ENCODE results near the gene ATP8A2. TPM values are rescaled to one million over a fixed set of nuclear protein-coding genes. Genes with fewer than 3 reads are reported as not detected.

ATP8A2 gene
- total RNA-seq, 1 donor from 2014 or later, result 1.7 TPM

DNA sequence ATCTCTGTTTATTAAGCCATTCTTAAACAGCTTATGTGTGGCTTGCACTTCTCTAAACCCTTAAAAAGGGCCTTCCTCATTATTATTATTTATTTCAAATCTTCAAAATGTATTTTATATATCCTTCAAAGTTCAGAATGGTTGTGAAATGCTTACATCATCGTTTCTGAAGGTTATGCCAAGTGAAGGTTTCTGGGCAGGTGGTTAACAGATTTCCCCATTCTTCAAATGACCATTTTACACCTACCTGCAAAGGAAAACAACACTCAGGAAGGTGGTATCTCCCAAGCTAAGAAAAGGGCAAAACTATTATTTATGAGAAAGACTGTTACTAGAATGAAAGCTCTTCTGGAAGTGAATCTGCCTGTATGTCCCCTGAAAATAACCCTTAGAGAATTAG, 488.5 kb downstream of the ATP8A2 start:
- intact Hi-C loops (cut with DNase I), result no loop called here
- no peaks in the 10 kb centered on the region for H3K4me1 ChIP-seq
- no peaks in the 10 kb centered on the region for H3K27me3 ChIP-seq (ENCODE audit: low read depth)
- no peaks in the 10 kb centered on the region for H3K9me3 ChIP-seq
- H3K27ac ChIP-seq, result no peak overlapping the region
- TF ChIP-seq, protein P1, sequence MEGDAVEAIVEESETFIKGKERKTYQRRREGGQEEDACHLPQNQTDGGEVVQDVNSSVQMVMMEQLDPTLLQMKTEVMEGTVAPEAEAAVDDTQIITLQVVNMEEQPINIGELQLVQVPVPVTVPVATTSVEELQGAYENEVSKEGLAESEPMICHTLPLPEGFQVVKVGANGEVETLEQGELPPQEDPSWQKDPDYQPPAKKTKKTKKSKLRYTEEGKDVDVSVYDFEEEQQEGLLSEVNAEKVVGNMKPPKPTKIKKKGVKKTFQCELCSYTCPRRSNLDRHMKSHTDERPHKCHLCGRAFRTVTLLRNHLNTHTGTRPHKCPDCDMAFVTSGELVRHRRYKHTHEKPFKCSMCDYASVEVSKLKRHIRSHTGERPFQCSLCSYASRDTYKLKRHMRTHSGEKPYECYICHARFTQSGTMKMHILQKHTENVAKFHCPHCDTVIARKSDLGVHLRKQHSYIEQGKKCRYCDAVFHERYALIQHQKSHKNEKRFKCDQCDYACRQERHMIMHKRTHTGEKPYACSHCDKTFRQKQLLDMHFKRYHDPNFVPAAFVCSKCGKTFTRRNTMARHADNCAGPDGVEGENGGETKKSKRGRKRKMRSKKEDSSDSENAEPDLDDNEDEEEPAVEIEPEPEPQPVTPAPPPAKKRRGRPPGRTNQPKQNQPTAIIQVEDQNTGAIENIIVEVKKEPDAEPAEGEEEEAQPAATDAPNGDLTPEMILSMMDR (IDR thresholded peaks at IDR 0.05), result no peak
- no peak overlapping the region for H3K4me3 ChIP-seq
- ATAC-seq (no peak), DNase-seq (no peak)
- no peaks in the 10 kb centered on the region for H3K36me3 ChIP-seq

GRCh38 chr13:25860862-25861261, 489.1 kb downstream of the ATP8A2 start:
- intact Hi-C loops (cut with DNase I), result no loop called here

DNA sequence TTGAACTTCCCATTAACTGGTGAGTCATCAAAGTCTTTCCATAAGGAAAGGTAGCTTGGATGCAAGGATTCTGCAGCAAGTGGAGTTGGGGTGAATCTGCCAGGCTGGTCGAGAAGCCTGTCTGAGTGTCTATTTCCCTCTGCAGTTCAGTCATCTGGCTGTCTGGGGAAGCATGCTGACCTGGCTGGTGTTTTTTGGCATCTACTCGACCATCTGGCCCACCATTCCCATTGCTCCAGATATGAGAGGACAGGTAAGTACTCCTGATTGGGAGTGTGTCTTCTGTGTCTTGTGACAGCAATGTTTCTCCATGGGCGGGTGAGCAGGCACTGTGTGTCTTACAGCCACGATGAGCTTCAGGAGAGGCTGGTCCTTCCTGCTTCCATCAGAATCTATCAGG, 490.4 kb downstream of the ATP8A2 start:
- Histone ChIP-seq H3K36me3 (no peaks in the 10 kb centered on the region), H3K4me1 (no peaks in the 10 kb centered on the region), H3K27ac (no peak overlapping the region), H3K4me3 (no peak overlapping the region), H3K9me3 (no peaks in the 10 kb centered on the region), H3K27me3 (ENCODE audit: low read depth) (no peaks in the 10 kb centered on the region)
- DNase-seq (no peak), ATAC-seq (no peak)
- TF ChIP-seq, protein P1 (IDR thresholded peaks at IDR 0.05), result no peak
- intact Hi-C loops (cut with DNase I), result no loop called here

More at GRCh38 chr13:25860862-25861261, 489.1 kb downstream of the ATP8A2 start:
- Histone ChIP-seq H3K27ac (no peak overlapping the region), H3K27me3 (ENCODE audit: low read depth) (no peaks in the 10 kb centered on the region), H3K36me3 (no peaks in the 10 kb centered on the region), H3K9me3 (no peaks in the 10 kb centered on the region), H3K4me1 (no peaks in the 10 kb centered on the region), H3K4me3 (no peak overlapping the region)
- TF ChIP-seq, protein P1 (IDR thresholded peaks at IDR 0.05), result no peak
- ATAC-seq (no peak), DNase-seq (no peak)

DNA sequence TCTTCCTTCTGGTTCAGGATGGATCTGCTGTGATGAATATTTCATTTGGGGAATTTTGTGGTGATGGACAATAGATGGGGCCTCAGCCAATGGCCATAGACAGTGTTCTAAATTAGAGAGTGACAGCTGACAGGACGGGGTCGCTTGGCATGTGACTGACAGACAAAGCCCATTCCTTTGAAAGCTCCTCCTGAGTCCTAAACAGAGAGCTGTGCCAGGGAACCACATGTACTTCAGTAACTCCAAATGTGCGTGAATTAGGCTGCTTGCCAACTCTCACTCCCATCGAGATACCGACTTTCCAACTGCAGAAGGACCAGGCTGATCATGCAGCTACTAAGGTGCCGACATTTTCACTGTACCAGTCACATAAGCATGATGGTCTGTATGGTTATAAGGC, 492.3 kb downstream of the ATP8A2 start:
- no peak for ATAC-seq

DNA sequence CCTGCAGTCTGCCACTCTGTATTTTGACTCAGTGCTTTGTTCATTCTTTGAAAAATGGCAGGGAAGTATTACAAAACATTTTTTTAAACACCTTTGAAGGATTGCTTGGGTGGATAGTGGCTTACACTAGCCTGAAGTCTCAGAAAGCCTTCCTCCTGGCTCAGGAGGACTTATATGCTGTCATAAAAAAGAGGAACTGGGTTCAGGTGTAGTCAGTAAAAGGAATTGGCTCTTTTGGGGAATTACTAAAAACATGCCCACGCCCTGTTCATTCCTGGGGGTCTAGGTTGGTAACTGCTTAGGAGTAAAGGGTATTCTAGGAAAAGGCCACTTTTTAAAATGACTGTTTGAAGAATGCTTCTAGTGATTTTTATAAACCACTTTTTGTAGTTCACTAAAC, 493.2 kb downstream of the ATP8A2 start:
- Histone ChIP-seq H3K9me3 (no peaks in the 10 kb centered on the region), H3K27me3 (ENCODE audit: low read depth) (no peaks in the 10 kb centered on the region), H3K27ac (no peak overlapping the region), H3K36me3 (no peaks in the 10 kb centered on the region), H3K4me3 (no peak overlapping the region), H3K4me1 (no peaks in the 10 kb centered on the region)
- ATAC-seq (no peak), DNase-seq (no peak)
- intact Hi-C loops (cut with DNase I), result no loop called here
- TF ChIP-seq, protein P1 (IDR thresholded peaks at IDR 0.05), result no peak

More for the DNA sequence above, 492.3 kb downstream of the ATP8A2 start:
- no peaks in the 10 kb centered on the region for H3K27me3 ChIP-seq (ENCODE audit: low read depth)
- TF ChIP-seq, protein P1 (IDR thresholded peaks at IDR 0.05), result no peak
- intact Hi-C loops (cut with DNase I), result no loop called here
- H3K27ac ChIP-seq, result no peak overlapping the region
- no peaks in the 10 kb centered on the region for H3K36me3 ChIP-seq
- no peaks in the 10 kb centered on the region for H3K9me3 ChIP-seq
- DNase-seq, result no peak
- no peak overlapping the region for H3K4me3 ChIP-seq
- no peaks in the 10 kb centered on the region for H3K4me1 ChIP-seq

DNA sequence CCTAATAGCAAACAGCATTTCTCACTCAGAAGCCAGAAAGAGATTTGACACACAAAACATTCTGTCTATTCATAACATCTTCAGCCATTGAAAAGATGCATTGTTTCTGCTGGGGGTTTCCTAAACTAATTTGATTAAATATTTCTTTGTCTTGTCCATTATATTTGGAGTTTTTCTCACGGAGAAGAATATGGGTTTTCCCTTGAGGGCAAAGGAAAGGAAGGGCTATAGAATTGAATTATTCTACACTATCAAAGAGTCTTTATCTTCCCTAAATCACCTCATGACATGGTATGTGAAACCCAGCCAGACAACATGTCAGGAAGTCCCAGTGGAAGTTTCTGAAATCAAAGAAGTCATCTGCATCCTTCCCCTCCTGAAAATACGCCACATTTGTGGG, 493.6 kb downstream of the ATP8A2 start:
- intact Hi-C loops (cut with DNase I), result no loop called here
- no peaks in the 10 kb centered on the region for H3K4me1 ChIP-seq
- no peaks in the 10 kb centered on the region for H3K27me3 ChIP-seq (ENCODE audit: low read depth)
- no peak overlapping the region for H3K27ac ChIP-seq
- TF ChIP-seq, protein P1 (IDR thresholded peaks at IDR 0.05), result no peak
- no peaks in the 10 kb centered on the region for H3K36me3 ChIP-seq
- no peaks in the 10 kb centered on the region for H3K9me3 ChIP-seq
- ATAC-seq (no peak), DNase-seq (no peak)
- no peak overlapping the region for H3K4me3 ChIP-seq

Measured in lower lobe of right lung (tissue), 2 donors.